Raji (cell line): ENCODE results near the gene TMEM121.

Source experiments
- POLR2A ChIP-seq: IDR thresholded peaks from 2 replicates; pipeline ENCODE4 v1.6.1; 2011; ENCODE audit warnings: low read depth, low read length, control low read depth; ENCODE audit not compliant: insufficient read depth

Gene TMEM121

DNA sequence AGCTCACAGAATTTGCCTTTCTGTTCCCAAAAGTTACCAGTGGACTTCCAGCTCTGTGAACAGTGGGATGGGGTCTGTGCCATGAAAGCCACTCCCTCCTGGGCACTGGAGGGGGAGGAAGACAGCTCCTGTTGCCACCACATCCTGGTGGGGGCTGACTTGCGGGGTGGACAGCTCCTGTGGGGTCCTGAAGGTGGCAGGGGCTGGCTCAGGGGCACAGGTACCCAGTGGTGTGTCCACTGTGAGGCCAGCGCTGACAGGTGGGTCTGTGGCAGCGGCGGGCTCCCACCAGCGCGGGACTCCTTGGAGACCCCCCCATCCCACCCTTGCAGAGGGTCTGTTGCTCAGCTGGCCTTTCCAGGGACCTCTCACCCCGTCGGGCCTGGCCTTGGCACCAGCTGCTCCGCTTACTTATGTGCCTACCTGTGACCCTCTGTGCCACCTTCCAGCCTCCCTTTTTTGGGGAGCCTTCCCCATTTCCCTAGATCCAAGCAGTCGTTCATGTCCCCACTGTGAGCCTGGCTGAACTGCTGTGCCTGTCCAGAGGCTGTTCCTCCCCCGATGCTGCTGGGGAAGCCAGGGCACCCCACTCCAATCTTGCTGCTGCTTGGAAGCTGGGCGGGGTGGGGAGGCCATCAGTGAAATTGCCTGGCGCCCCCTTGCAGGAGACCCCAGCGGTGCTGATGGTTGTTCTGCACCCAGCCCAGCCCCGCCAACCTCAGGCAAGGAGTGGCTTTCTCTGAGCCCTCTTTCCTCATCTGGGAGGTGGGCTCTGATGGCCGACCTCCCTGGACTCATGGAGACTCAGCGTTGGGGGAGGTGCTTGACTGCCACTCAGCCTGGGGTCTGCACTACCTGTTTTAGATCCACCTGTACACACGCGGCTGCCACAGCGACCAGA is 33.2 kb upstream of the TMEM121 start:
- no peak for TF ChIP-seq POLR2A

DNA sequence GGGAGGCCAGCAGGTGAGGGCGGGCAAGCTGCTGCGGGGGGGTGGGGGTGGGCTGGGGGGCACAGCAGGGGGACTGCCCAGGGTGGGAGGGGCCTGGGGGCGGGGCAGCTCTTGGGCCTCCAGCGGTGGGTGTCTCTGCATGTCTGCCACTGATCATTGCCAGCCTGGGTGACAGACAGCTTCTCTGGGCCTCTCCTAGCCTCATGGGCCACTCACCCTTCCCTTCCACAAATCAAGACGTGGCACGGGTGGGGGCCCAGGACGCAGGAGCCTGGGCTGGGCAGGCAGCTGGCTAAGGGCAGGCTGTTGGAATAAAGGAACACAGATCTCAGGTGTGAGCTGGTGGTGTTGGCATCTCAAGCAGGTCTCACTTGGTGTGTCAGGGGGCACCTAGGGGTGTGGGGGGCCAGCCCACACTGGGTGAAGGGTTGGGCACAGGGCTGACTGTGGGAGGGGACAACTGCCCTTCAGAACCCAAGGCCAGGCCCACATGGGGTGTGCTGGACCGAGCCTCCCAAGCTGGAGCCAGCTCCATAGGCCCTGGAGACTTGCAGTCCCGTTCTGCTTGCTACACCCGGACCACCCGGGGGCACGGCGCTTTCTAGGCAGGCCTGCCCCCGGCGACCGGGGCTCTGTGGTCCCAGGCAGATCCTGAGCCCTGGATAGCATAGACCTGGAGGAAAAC is 32.3 kb upstream of the TMEM121 start:
- no peak for TF ChIP-seq POLR2A

DNA sequence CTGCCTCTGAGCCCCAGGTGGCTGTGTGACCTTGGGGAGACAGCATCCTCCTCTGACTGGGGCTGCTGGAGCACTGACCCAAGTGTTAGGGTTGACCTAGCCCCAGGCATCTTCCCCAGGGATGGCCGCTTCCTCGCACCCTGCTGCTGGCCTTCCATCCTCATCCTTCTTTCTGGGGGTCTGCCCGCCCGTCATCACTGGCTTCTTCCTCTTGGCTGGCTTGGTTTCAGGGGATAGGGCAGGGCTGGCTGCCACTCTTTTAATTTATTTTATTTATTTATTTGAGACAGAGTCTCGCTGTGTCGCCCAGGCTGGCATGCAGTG is 31.8 kb upstream of the TMEM121 start:
- TF ChIP-seq POLR2A: no peak

DNA sequence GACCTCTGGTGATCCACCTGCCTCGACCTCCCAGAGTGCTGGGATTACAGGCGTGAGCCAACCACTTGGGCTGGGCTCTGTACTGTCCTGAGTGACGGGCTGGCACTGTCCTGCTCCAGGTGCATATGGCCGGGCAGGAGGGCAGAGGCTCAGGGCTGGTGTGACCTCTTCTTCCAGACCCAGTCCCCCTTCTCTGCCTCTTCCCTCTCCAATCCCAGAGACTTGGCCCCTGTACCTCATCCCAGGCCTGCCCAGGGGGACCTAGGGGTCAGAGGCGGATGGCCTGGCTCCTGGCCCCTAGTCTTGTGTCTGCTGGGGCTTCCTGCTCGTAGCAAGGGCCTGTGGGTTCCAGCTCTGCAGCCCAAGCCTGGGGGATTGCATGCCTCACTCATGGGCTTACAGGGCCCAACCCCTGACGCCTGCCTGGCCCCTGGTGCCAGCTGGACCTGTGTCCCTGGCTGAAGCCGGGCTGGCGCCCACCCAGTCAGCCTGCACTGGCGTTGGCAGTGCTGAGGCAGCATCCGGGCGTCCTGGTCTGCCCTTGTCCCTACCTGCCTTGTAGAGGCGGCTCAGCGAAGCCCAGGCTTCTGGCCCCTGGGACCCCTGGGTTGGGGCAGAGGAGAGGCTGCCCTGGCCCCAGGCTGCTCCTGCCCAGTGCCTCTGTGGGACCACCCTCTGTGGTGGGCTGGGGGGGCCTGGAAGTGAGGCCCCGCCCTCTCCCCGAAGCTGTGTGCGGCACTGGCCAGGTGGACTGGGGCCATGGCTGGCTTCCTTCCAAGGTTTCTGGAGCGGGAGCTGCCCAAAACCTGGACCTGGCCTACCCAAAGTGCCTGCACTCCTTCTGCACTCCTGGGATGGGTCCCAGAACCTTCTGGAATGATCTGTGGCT is 31.0 kb upstream of the TMEM121 start:
- no peak for TF ChIP-seq POLR2A

DNA sequence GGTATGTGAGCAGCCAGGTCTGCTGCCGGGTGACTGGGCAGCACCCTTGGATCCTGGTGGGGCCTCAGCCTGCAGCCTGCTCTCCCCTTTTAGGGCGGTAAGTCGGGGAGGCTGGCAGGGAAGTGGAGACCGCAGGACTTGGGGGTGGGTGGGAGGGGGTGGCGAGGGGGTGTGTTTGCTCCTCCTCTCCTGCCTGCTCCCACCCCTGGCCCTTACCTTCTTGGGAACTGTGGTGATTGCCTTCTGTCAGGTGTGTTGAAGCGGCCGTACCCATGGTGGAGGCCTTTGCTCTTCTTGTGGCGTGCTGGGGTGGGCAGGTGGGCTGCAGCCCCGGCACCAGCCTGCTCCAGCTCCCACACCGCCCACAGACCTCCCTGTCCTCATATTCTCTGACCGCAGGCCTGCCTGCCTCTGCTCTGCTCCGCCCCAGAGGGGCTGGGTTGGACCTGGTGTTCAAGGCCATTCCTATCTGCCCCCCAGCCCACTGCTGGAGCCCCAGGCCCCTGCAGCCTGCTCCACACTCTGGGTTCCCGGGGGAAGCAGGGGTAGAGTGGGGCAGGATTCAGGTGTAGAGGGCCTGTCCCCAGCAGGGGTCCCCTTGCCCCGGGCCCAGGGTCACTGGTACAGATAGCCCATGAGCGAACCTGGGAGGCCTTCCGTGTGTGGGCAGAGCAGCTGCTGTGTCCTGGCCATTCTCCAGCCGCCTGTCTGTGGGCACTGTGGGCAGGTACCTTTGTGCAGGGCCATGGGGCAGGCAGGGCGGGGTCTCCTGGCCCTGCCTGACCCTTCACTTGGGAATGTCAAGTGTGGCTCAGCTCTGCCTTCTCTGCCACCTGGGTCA is 30.2 kb upstream of the TMEM121 start:
- TF ChIP-seq POLR2A: no peak

DNA sequence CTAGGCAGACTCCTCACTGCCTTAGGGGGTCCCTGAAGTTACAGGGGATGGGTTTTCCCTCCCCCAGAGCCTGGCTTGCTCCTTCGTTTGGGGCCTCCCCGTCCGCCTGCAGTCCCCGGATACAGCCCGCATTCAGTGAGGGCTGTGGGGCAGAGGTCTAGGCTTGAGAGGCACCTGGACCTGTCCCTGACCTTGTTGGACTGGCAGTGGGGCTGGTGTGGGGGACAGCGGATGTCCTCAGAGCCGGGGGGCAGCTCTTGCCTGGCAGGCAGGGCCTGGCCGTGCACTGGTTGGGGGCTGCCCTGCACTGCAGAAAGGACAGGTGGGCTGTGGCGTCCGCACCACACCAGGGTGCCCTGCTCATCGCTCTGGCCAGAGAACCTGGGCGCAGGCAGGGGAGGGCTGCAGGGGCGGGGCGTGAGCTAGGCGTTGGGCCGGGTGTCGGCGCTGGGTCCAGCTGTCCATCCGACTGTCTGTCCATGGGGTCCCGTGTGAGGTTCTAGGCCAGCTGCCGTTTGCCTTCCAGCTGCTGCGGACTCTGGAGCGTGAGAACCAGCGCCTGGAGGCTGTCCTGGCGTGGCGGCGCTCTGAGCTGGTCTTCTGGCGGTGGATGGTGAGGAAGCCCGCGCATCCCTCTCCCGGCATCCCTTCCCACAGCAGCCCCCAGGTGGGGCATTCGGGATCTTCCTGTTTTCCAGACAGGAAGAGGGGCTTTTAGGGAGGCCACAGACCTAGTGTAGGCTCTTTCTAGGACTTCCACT is 29.4 kb upstream of the TMEM121 start:
- TF ChIP-seq POLR2A: no peak

DNA sequence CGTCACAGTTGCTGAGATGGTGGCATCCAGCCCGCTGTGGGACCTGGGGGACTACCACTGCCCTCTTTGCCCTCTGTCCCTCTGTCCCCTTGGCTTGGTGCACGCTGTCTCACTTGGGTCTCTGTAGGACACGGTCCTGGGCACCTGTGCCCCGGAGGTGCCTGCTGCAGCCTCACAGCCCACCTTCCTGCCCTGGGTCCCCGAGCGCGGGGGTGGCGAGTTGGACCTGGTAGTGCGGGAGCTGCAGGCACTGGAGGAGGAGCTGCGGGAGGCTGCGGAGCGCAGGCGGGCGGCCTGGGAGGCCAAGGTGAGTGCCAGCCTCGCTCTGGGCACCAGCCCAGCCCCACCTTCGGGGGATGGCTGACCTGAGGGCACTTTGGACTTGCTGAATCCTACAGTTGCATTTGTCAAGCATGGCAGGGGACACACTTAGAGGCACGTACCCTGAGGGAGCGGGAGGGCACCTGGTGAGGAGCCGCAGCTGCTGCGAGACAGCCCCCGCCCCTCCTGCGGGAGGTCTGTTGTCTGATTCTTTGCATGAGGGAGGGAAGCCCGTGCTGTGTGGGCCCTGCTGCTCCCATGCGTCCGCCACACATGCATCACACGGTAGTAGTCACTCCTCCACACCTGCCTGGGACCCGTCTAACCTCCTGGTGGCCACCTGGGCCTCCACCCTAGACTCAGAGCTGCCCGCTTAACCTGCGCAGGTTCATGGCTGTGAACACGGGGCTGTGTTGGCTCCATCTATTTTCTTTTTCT is 28.5 kb upstream of the TMEM121 start:
- TF ChIP-seq POLR2A: no peak

DNA sequence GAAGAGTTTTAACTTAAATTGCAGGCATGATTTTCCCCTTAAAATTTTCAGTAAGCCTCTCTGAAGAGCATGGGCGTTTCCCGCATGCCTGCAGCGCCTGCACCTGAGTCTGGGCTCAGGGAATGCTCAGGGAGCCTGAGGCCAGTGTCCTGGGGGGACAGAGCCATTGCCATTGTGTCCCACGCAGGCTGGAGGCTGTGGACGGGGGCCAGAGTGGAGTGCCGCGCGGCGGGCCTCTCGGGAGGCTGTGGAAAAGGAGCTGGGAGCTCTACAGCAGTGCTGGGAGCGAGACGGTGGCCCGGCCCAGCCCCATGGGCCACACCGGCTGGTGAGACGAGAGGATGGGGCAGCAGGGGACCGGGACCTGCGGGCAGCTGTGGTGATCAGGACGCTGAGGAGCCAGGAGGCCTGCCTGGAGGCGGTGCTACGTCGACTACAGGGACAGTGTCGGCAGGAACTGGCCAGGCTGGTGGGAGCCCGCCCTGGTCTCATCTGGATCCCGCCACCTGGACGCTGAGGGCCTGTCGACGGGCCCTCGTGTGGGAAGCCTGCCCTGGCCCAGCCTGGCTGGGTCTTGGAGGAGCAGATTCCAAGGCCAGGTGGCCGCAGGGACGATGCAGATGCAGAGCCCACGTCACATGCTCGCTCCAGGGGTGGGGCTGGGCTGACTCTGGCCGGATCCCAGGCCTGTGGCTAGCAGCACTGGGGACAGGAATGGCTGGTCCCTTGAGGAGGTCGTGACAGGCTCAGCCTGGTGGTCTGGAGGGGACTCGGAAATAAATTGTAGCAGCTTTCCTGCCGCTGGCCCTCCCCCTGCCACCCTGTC is 27.7 kb upstream of the TMEM121 start:
- TF ChIP-seq POLR2A: no peak

DNA sequence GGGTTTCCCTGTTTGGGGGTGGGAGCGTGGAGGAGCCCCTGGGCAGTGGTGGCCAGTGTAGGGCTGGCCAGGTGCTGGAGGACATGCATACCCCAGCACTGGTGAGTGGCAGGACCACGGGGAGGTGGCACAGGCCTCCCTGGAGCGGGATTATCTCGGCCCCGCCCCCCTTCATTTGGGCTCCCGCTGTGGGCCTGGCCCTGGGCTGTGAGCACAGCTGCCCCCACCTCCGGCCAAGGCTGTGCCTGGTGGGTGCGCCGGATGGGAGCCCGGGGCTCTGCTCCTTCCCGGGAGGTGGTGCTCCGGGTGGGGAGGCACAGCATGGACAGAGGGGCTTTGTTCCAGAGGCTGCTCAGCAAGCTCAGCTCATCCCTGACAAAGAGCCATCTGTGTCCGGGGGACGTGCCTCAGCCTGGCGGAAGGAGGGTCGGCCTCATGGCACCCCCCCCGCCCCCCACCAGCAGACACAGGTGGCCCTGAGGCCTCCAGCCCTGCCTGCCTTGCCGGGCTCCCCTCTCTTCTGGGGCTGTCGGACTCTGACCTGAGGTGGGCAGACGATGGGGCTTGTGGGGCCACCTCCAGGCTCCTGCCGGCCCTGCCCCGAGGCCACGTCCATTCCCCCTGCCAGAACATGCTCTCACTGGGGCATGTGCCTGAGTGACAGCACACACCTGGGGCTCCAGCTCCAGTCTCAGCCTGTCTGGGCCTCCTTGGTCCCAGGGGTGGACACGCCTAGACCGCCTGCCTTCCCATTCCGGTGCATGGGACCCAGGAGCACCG is 26.9 kb upstream of the TMEM121 start:
- TF ChIP-seq POLR2A: no peak

DNA sequence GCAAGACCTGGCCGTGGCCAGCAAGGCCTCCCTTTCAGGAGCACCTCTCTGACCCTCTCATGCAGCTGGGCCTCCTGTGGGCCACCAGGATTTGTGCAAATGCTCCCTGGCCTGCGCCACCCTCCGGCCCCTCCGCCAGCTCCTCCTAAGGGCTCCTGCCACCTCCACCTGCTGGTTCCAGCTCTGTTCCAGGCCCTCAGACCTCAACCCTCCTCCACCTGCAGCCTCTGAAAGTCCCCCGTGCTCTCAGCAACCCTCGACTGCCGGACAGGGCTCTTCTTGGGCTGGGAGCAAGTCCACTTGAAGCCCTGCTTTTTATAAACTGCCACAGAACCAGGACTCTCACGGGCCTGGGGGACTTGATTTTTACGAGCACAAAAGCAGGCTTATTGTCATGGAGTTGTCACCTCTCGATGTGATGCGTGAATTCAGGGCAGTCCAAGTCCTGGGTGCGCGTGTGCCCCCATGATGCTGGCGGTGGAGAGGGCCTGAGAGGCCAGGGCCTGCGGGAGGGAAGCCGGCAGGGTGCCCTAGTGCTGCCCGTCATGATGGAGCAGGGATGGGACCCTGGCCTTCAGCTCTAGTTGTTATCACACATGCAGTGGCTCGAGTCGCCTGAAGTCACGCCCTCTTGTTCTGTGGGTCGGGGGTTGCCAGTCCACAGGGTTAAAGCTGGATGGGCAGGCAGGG is 26.2 kb upstream of the TMEM121 start:
- TF ChIP-seq POLR2A: no peak

DNA sequence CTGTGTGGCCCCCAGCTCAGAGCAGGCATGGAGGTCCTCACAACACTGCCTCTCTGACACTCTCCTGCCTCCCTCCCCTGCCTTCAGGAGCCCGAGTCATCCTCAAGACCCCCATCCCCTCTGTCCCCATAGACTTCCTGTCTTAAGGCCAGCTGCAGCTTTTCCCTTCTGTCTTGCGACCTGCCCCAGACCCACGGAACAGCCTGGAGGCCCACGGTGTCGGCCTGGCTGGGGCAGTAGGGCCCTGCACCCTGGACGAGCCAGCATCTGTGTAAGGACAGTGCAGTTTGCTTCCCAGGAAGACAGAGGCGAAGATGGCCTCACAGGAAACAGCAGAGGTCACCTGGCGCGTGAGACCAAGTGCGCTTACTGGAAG is 25.7 kb upstream of the TMEM121 start:
- TF ChIP-seq POLR2A: no peak
